HAP-1 (cell line): ENCODE data around the gene SLC9A7.
A peak's percentile ranks its signal among the peaks of the same experiment; 100 is the strongest.

Experiments used
- DNase-seq, 2 experiments: peaks; one replicate each; pipeline ENCODE4 v3.0.0-alpha.2; 2016 to 2020; ENCODE audit warnings: low spot score in 2 of 2
- H3K27me3 ChIP-seq: fragments of 250-450 bp; sonication (Bioruptor Pico); 2 replicates; pipeline ENCODE4 v1.5.1; 2020; ENCODE audit warnings: low read depth, mild to moderate bottlenecking, moderate library complexity
- H3K36me3 ChIP-seq: fragments of 250-450 bp; sonication (Bioruptor Pico); replicated peaks from 2 replicates; pipeline ENCODE4 v1.5.1; 2020; ENCODE audit warnings: mild to moderate bottlenecking
- H3K4me1 ChIP-seq: fragments of 250-450 bp; sonication (Bioruptor Pico); 2 replicates; pipeline ENCODE4 v1.5.1; 2020; ENCODE audit warnings: mild to moderate bottlenecking
- H3K4me3 ChIP-seq: fragments of 250-450 bp; sonication (Bioruptor Pico); 2 replicates; pipeline ENCODE4 v1.5.1; 2020; ENCODE audit warnings: mild to moderate bottlenecking, moderate library complexity
- H3K9me3 ChIP-seq: fragments of 250-450 bp; sonication (Bioruptor Pico); 2 replicates; pipeline ENCODE4 v1.5.1; 2020; ENCODE audit warnings: mild to moderate bottlenecking, moderate library complexity
- in situ Hi-C: fragments of 300-500 bp; cut with MboI; formaldehyde crosslinking; loops from 3 replicates; pipeline ENCODE4 v1.14.3; 2020; ENCODE audit warnings: low sequenced_read_pairs, inconsistent platforms, mixed read lengths

SLC9A7 gene

DNA sequence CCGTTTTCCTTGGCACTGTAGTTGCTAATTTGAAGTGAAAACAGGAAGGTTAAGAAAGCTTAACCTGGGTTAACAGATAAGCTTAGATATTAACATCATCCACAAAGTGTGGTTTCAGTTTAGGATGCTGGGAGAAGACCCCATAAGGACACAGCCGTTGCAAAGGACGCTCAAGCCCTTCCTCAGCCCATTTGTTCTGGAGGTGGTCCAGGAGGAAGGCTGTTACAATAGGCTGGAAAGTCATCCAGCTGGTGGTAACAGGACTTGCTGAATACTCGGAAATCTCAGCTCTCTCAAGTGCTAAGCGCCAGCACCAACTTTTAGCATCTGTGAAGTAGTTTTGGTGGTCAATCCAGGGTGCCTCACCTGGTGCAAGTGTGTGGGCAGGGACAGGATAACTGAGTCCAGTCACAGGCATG, 171.2 kb downstream of the SLC9A7 start:
- in situ Hi-C loops, result no loop called here
- DNase-seq, result no peak
- no peak overlapping the region for H3K4me3 ChIP-seq

DNA sequence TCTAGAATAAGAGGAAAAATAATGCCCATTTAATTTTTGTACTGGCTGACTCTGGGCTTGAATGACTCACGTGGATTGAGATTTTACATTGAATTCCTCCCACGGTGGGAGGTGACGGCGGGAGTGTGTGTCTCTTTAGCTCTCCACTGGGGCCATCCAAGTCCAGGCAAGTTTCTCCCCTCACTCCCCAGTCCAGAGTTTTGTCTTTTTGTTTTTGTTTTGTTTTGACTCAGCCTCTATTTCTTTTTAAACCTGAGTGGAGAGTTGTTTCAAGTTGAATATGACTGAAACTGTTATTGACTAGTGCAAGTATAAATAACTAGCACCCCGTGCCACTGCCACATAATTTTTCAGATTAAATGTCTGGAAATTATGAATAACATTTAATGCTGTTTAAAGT, 171.8 kb downstream of the SLC9A7 start:
- H3K36me3 ChIP-seq, result no peaks in the 10 kb centered on the region
- H3K27me3 ChIP-seq, result no peaks in the 10 kb centered on the region
- DNase-seq, result peak in 1 of 2 experiments; percentile 25
- no peak overlapping the region for H3K4me3 ChIP-seq
- in situ Hi-C loops, result no loop called here
- H3K9me3 ChIP-seq, result no peaks in the 10 kb centered on the region
- peaks cover 49% of the 10 kb centered on the region for H3K4me1 ChIP-seq

More for the DNA sequence above, 171.2 kb downstream of the SLC9A7 start:
- Histone ChIP-seq H3K36me3 (no peaks in the 10 kb centered on the region), H3K4me1 (peaks cover 44% of the 10 kb centered on the region), H3K27me3 (no peaks in the 10 kb centered on the region), H3K9me3 (no peaks in the 10 kb centered on the region)

DNA sequence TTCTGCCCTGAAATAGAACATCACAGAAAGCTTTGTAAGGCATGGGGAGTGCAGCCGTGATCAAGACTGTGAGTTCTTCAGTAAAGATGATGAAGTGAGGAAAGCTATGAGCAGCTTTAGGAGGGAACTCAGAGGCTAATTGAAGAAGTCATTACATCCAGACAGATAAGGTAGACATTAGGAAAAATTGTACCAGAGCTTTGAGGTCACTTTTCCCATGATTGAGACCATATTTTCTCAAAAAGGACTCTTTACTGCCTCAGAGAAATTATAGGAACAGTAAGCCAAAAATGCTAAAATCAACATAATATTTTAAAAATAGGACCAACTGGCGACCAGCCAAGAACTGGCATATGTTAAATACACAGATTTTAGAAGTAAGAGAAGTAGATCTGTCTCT, 174.2 kb downstream of the SLC9A7 start:
- peaks cover 58% of the 10 kb centered on the region for H3K4me1 ChIP-seq
- in situ Hi-C loops, result no loop called here
- no peaks in the 10 kb centered on the region for H3K36me3 ChIP-seq
- no peaks in the 10 kb centered on the region for H3K27me3 ChIP-seq
- H3K9me3 ChIP-seq, result no peaks in the 10 kb centered on the region
- DNase-seq, result no peak
- H3K4me3 ChIP-seq, result no peak overlapping the region

DNA sequence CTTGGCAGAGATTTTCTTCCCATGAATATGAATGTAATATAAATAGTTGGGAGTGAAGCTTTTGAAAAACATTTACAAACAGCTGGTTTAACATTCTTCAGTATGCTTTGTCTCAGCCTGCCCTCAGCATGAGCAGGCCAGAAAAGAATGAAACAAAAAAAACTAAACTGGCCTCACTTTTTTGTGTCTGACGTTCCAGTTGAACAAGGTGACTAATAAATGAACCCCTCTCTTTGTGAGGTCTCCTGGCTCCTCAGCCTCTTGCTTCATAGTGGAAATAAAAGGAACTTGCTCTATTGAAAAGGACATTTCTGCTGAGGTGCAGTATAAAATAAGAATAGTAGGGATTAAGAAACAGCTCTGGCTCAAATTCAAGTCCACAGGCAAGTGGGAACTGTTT, 176.0 kb downstream of the SLC9A7 start:
- Histone ChIP-seq H3K36me3 (no peaks in the 10 kb centered on the region), H3K4me3 (no peak overlapping the region), H3K9me3 (no peaks in the 10 kb centered on the region), H3K4me1 (peaks cover 48% of the 10 kb centered on the region), H3K27me3 (no peaks in the 10 kb centered on the region)
- in situ Hi-C loops, result no loop called here
- peak; percentile 72 to 99 for DNase-seq

DNA sequence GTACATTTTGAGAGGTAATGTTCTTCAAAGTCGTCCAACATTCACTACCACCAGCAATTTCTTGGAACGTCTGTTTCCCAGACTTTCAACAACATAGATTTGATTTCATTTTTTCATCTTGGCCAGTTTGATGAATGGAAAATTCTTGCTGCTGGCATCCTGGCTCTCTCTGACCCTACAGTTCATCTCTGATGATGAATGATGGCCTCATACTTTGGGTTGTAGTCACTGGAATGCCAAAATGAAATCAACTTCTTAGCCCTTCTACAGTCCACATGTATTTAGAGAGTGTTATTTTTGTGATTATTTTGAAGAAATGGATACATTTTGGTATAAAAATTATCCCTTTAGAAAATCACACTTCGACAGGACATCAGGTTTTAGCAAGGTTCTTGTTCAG, 176.6 kb downstream of the SLC9A7 start:
- H3K27me3 ChIP-seq, result no peaks in the 10 kb centered on the region
- H3K4me3 ChIP-seq, result no peak overlapping the region
- H3K9me3 ChIP-seq, result no peaks in the 10 kb centered on the region
- in situ Hi-C loops, result no loop called here
- peaks cover 46% of the 10 kb centered on the region for H3K4me1 ChIP-seq
- no peak for DNase-seq
- no peaks in the 10 kb centered on the region; the same call in 1 of the 2 replicates for H3K36me3 ChIP-seq

DNA sequence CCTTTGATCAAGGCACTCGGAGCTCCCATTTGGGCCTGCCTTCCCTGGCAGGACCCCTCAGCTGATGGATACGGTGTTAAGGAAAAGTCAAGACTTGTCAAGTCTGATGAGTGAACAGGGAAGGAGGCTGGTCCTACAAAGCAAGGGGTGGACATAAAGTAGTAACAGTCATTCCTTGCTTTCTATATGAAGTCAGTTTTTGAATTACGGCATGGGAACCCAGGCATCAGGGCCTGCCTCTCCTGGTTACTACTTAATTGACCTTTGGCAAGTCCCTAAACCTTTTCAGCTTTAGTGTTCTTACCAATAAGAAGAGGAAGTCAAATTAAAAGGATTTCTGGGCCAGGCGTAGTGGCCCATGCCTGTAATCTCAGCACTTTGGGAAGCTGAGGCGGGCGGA, 178.3 kb downstream of the SLC9A7 start:
- in situ Hi-C loops, result no loop called here
- Histone ChIP-seq H3K4me3 (no peak overlapping the region), H3K9me3 (no peaks in the 10 kb centered on the region), H3K4me1 (peaks cover 37% of the 10 kb centered on the region), H3K27me3 (no peaks in the 10 kb centered on the region), H3K36me3 (no peaks in the 10 kb centered on the region; the same call in 1 of the 2 replicates)
- DNase-seq, result no peak

DNA sequence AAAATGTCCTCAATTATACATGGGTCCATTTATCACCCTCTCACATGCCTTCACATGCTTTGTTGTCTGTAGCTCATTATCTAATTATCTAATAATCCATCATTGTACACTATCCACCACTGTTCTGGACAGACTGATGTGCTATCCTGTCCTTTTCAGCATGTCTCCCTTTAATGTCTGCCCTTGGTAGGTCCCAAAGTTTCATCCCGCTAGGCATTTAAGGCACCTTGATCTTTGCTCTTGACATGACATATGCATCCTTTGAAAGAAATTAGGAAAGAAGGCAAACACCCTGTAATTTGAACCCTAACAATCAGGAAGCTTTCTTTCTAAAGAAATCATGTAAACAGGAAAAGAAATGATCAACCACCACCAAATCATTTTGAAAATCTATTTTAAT, 179.7 kb downstream of the SLC9A7 start:
- in situ Hi-C loops, result no loop called here
- no peak for DNase-seq
- no peaks in the 10 kb centered on the region; the same call in 1 of the 2 replicates for H3K36me3 ChIP-seq
- H3K4me3 ChIP-seq, result no peak overlapping the region
- no peaks in the 10 kb centered on the region for H3K9me3 ChIP-seq
- no peaks in the 10 kb centered on the region for H3K27me3 ChIP-seq
- H3K4me1 ChIP-seq, result peaks cover 35% of the 10 kb centered on the region

DNA sequence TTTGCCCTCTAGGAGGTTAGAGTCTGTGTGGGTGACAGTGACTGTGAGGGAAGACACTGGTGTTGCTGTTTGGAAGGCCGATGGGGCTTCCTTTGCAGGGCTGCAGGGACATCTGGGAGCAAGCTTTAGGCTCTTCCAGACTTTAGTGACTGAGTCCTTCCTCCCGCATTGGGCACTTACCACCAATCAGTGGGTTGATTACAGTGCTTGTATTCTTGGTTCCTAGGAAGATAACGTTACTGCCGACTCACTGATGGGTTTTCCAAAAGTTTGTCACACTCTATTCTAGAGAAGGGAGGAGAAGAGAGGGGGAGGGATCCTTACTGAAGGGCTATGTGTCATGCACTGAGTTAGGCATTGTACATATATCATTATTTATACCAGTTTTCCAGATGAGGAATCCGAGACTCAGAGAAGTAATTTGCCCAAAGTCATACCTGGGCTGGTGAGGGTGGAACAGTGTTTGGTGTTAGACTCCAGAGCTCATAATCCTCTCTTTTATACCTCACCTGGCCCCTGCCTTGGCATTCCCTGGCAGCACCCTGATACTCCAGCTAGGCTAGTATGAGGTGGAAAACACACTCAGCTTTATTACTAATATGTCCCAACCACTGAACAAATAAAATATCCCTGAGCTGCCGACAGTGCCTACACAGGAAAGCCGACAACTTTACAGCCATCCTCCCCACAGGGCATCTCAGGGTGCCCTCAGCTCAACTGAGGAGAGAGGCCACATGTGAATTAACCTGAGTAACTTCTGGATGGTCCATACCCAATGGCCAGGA, 181.5 kb downstream of the SLC9A7 start:
- Histone ChIP-seq H3K36me3 (no peaks in the 10 kb centered on the region; the same call in 1 of the 2 replicates), H3K4me1 (peaks cover 23% of the 10 kb centered on the region), H3K4me3 (peak overlapping the region; percentile 66), H3K27me3 (no peaks in the 10 kb centered on the region), H3K9me3 (no peaks in the 10 kb centered on the region)
- peak in 1 of 2 experiments; percentile 24 for DNase-seq
- in situ Hi-C loops, result no loop called here

DNA sequence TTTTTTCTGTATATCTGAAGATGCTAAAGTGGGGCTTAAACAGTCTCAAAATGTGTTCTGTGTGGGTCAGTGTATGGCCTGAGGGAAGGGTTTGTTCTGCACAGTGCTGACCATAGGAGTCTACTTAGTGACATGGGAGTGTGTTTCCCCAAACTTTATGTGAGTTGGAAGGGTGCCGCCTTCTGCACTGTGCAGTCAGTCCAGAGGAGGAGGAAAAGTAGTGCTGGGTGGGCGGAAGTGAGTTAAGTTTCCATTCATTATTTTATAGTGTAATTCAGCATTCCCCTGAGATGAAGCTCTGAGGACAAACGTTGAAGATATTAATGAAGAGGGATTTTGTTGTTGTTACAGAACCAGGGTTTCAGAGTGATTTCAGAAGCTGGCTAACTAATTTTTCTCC, 182.5 kb downstream of the SLC9A7 start:
- Histone ChIP-seq H3K4me1 (peaks cover 14% of the 10 kb centered on the region), H3K36me3 (no peaks in the 10 kb centered on the region; the same call in 1 of the 2 replicates), H3K4me3 (peak overlapping the region; percentile 66), H3K9me3 (no peaks in the 10 kb centered on the region), H3K27me3 (no peaks in the 10 kb centered on the region)
- DNase-seq, result peak in 1 of 2 experiments; percentile 38
- in situ Hi-C loops, result no loop called here

DNA sequence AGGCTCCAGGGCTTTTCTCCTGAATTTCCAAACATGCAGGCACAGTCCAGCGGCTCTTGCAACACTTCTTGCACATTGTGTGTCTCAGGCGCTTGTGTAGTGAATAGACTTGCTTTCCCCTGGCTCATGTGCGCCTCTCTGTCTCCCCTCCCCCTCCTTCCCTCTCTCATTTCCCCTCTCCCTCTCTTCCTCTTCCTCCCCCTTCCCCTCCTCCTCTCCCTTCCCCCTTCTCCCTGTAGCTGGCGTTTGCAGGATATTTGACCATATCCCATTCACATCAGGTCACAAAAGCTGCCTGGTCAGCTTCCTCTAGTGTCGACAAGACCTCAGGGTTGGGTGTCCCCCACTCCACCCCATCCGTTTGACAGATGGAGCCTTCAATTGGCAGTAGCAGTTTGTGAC, 182.9 kb downstream of the SLC9A7 start:
- Histone ChIP-seq H3K9me3 (no peaks in the 10 kb centered on the region), H3K36me3 (no peaks in the 10 kb centered on the region; the same call in 1 of the 2 replicates), H3K4me3 (peak overlapping the region; percentile 66), H3K27me3 (no peaks in the 10 kb centered on the region), H3K4me1 (peaks cover 12% of the 10 kb centered on the region)
- peak in 1 of 2 experiments; percentile 73 for DNase-seq
- in situ Hi-C loops, result no loop called here

DNA sequence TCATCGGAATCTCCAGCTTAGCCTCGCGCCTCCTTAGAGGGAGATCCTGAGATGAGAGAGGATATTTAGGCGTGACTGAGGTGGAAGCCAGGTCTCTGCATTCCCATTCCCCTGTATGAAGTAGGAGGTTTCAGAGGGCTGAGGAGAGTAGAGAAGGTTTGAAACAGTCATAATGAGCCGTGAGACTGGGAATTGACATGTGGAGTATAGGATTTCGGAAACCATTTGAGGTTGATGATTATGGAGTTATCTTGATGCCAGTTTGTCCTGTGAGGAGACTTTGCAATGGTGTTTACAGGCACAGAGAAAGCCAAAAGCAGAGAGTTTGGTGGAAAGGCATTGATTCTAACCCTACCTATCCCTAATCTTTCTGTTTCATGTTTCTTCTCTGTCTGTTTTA, 183.3 kb downstream of the SLC9A7 start:
- no peaks in the 10 kb centered on the region; the same call in 1 of the 2 replicates for H3K36me3 ChIP-seq
- H3K4me3 ChIP-seq, result peak overlapping the region; percentile 66
- H3K9me3 ChIP-seq, result no peaks in the 10 kb centered on the region
- H3K4me1 ChIP-seq, result peaks cover 12% of the 10 kb centered on the region
- in situ Hi-C loops, result no loop called here
- H3K27me3 ChIP-seq, result no peaks in the 10 kb centered on the region
- no peak for DNase-seq

DNA sequence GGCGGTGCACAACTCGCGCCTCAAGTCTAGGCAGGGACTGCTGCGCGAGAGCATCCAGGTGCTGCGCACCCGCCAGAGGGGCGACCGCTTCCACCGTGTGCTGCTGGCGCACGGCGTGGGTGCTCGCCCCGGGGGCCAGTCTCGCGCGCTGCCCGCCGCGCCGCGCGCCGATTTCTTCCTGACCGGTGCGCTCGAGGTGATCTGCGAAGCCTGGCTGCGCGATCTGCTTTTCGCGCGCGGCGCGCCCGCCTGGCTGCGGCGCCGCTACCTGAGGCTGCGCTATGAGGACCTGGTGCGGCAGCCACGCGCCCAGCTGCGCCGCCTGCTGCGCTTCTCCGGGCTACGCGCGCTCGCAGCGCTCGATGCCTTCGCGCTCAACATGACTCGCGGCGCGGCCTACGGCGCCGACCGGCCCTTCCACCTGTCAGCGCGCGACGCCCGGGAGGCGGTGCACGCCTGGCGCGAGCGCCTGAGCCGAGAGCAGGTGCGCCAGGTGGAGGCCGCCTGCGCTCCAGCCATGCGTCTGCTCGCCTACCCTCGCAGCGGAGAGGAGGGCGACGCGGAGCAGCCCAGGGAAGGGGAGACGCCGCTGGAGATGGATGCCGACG, 184.0 kb downstream of the SLC9A7 start:
- peak in 1 of 2 experiments; percentile 51 for DNase-seq
- no peaks in the 10 kb centered on the region; the same call in 1 of the 2 replicates for H3K36me3 ChIP-seq
- H3K27me3 ChIP-seq, result no peaks in the 10 kb centered on the region
- peaks cover 12% of the 10 kb centered on the region for H3K4me1 ChIP-seq
- in situ Hi-C loops, result no loop called here
- H3K9me3 ChIP-seq, result no peaks in the 10 kb centered on the region
- peak overlapping the region; percentile 66 for H3K4me3 ChIP-seq

DNA sequence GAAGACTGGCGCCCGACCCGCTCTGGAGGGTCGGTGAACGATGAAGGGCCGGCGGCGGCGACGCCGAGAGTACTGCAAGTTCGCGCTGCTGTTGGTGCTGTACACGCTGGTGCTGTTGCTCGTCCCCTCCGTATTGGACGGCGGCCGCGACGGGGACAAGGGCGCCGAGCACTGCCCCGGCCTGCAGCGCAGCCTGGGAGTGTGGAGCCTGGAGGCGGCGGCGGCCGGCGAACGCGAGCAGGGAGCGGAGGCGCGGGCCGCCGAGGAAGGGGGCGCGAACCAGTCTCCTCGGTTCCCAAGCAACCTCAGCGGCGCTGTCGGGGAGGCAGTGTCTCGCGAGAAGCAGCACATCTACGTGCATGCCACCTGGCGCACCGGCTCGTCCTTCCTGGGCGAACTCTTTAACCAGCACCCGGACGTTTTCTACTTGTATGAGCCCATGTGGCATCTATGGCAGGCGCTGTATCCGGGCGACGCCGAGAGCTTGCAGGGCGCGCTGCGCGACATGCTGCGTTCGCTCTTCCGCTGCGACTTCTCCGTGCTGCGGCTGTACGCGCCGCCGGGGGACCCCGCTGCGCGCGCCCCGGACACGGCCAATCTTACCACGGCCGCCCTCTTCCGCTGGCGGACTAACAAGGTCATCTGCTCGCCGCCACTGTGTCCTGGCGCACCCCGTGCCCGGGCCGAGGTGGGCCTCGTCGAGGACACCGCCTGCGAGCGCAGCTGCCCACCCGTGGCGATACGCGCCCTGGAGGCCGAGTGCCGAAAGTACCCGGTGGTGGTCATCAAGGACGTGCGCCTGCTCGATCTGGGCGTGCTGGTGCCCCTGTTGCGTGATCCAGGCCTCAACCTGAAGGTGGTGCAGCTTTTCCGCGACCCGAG, 184.8 kb downstream of the SLC9A7 start:
- no peaks in the 10 kb centered on the region for H3K27me3 ChIP-seq
- peaks cover 12% of the 10 kb centered on the region for H3K4me1 ChIP-seq
- peak in 1 of 2 experiments; percentile 81 for DNase-seq

More for the DNA sequence above, 184.8 kb downstream of the SLC9A7 start:
- H3K9me3 ChIP-seq, result no peaks in the 10 kb centered on the region
- H3K4me3 ChIP-seq, result peak overlapping the region; percentile 66
- H3K36me3 ChIP-seq, result no peaks in the 10 kb centered on the region; the same call in 1 of the 2 replicates
- in situ Hi-C loops, result no loop called here
